HepG2 (cell line): Measurements from ENCODE around the gene FNDC10. TPM values are rescaled to one million over a fixed set of nuclear protein-coding genes. Genes with fewer than 3 reads are reported as not detected.
A peak's percentile ranks its signal among the peaks of the same experiment; 100 is the strongest.

ENCODE experiments used
- ATAC-seq: fragments of 200-7000 bp; cut with Tn5 transposase; 3 replicates; pipeline ENCODE4 v1.9.1; 2020; ENCODE audit warnings: mild to moderate bottlenecking, moderate library complexity
- BruUV-seq: library from RNA; stranded (reverse); fragments of 400-500 nt; replicated peaks from 2 replicates; lab custom pipeline; 2021; lab: Mats Ljungman, UMichigan
- CTCF ChIA-PET: fragments of 300-600 bp; formaldehyde crosslinking; extraction: SDS; loops from one replicate; lab custom pipeline; 2021; ENCODE audit warnings: low total read pairs, inconsistent platforms, low intra/inter-chr PET ratio; lab: Yijun Ruan, JAX
- POLR2A ChIA-PET: fragments of 350-600 bp; sonication (Branson Sonifier 250); formaldehyde crosslinking; loops from one replicate; lab custom pipeline; 2020; ENCODE audit warnings: antibody characterized with exemption, inconsistent platforms; lab: Yijun Ruan, JAX
- DNase-seq: peaks from one replicate; pipeline ENCODE4 v3.0.0-alpha.2; 2015; ENCODE audit warnings: low spot score
- FAIRE-seq: peaks from 3 replicates; lab custom pipeline; 2011; peaks lifted over from hg19 to GRCh38; lab: Jason Lieb, UNC
- H2AFZ ChIP-seq: one replicate; pipeline ENCODE4 v1.6.1; 2011; ENCODE audit warnings: low read length, inconsistent platforms
- H3K27ac ChIP-seq: fragments of 300-600 bp; 3 replicates; pipeline ENCODE4 v1.8.0; 2011; ENCODE audit warnings: mixed run types, mild to moderate bottlenecking, mixed read lengths, low read length, inconsistent platforms; ENCODE audit not compliant: insufficient read depth; ENCODE audit errors: extremely low read length
- H3K27me3 ChIP-seq, 2 experiments: fragments of 200-600 bp in 1 of 2; 2 replicates in 1 of 2; 3 replicates in 1 of 2; pipeline versions ENCODE4 v1.6.0 to v1.8.0; 2011; ENCODE audit warnings: low read length in 2 of 2, mild to moderate bottlenecking in 2 of 2, moderate library complexity in 2 of 2, inconsistent platforms in 1 of 2; ENCODE audit not compliant: insufficient read depth in 2 of 2, control insufficient read depth in 1 of 2
- H3K36me3 ChIP-seq, 2 experiments: fragments of 200-600 bp in 1 of 2; replicated peaks in 1 of 2; 2 replicates in 1 of 2; 3 replicates in 1 of 2; pipeline versions ENCODE4 v1.5.1 to v1.8.0; 2011; ENCODE audit warnings: low read length in 2 of 2, inconsistent platforms in 1 of 2; ENCODE audit not compliant: insufficient read depth in 2 of 2, control insufficient read depth in 1 of 2
- H3K4me1 ChIP-seq: 2 replicates; pipeline ENCODE4 v1.5.1; 2012; ENCODE audit warnings: low read length, inconsistent platforms; ENCODE audit not compliant: insufficient read depth
- H3K4me2 ChIP-seq: 2 replicates; pipeline ENCODE4 v1.6.0; 2011; ENCODE audit warnings: low read depth, low read length, inconsistent platforms
- H3K4me3 ChIP-seq, 3 experiments: fragments of 200-600 bp in 1 of 3; sonication (generic), shearing (Covaris generic) in 1 of 3; replicated peaks in 1 of 3; 2 replicates each; pipeline ENCODE4 v1.5.1; 2011 to 2016; ENCODE audit warnings: low read length in 3 of 3, inconsistent platforms in 2 of 3, low read depth in 2 of 3, mild to moderate bottlenecking in 2 of 3, control low read depth in 1 of 3, mixed read lengths in 1 of 3; ENCODE audit not compliant: insufficient read depth in 1 of 3
- H3K79me2 ChIP-seq: one replicate; pipeline ENCODE4 v1.6.1; 2011; ENCODE audit warnings: low read length, inconsistent platforms; ENCODE audit not compliant: insufficient read depth
- H3K9ac ChIP-seq: 2 replicates; pipeline ENCODE4 v1.6.0; 2011; ENCODE audit warnings: mild to moderate bottlenecking, low read depth, low read length, inconsistent platforms; ENCODE audit not compliant: insufficient read depth
- H3K9me3 ChIP-seq: 2 replicates; pipeline ENCODE4 v1.5.1; 2012; ENCODE audit warnings: mild to moderate bottlenecking, low read length
- H4K20me1 ChIP-seq: 2 replicates; pipeline ENCODE4 v1.6.0; 2011; ENCODE audit warnings: inconsistent platforms, mild to moderate bottlenecking, low read length, moderate library complexity; ENCODE audit not compliant: insufficient read depth
- ATF7-NPFF ChIP-seq: sonication (generic); formaldehyde crosslinking; IDR thresholded peaks from 2 replicates; pipeline ENCODE4 v1.8.1; 2023; ENCODE audit warnings: mild to moderate bottlenecking, low read depth, missing genetic modification reagents, moderate library complexity
- PAWR ChIP-seq: sonication (generic); formaldehyde crosslinking; IDR thresholded peaks from 2 replicates; pipeline ENCODE4 v1.4.0; 2020; ENCODE audit warnings: missing genetic modification reagents, mild to moderate bottlenecking, borderline replicate concordance
- ZNF574 ChIP-seq: sonication (generic); formaldehyde crosslinking; IDR thresholded peaks from 2 replicates; pipeline ENCODE4 v1.4.0; 2020; ENCODE audit warnings: missing genetic modification reagents
- ZSCAN25 ChIP-seq: sonication (generic); formaldehyde crosslinking; IDR thresholded peaks from 2 replicates; pipeline ENCODE4 v1.8.0; 2022; ENCODE audit warnings: mild to moderate bottlenecking, missing genetic modification reagents
- WGBS: methylation state at CpG from one replicate; pipeline ENCODE4 v1.1.6; 2017; ENCODE audit warnings: low lambda C conversion rate; 5-methylcytosine and 5-hydroxymethylcytosine counted together
- in situ Hi-C: cut with HindIII; loops from 2 replicates; pipeline ENCODE4 v1.10.0; 2017; ENCODE audit warnings: low pct_unique_long_range_greater_than_20kb; ENCODE audit not compliant: extremely low pct_ligation_motif_present
- intact Hi-C: fragments of 100-400 bp; cut with micrococcal nuclease; formaldehyde crosslinking; loops from one replicate; pipeline ENCODE4 v1.10.0; 2022; ENCODE audit not compliant: unreplicated experiment
- polyA plus RNA-seq, 8 experiments: library from polyadenylated mRNA; depleted of rRNA in 3 of 8; stranded (reverse) in 7 of 8; unstranded in 1 of 8; fragments of >200 nt; fragmentation: Illumina TruSeq in 4 of 8; extraction: Trizol in 4 of 8; gene quantifications; 2 replicates each; pipeline versions ENCODE4 v1.2.1 to v1.2.3, GENCODE V29; 2011 to 2016; ENCODE audit warnings: low read depth in 4 of 8, missing spikeins in 1 of 8, mixed read lengths in 1 of 8; ENCODE audit not compliant: insufficient read depth in 1 of 8
- total RNA-seq, 5 experiments: library from RNA; depleted of rRNA; stranded (reverse); fragments of >200 nt; fragmentation: Illumina TruSeq; extraction: Trizol; gene quantifications; 2 replicates each; pipeline ENCODE4 v1.2.3, GENCODE V29; 2016; ENCODE audit warnings: low read depth in 1 of 5

Gene FNDC10
- total and polyA plus RNA-seq, 2 of the 13 experiments (the other 11 are each of a cell fraction or from before 2014, with no cell fraction given) = 2.2 to 2.5 TPM

GRCh38 chr1:1602304-1602967 lies 2.5 kb upstream of the FNDC10 start:
- Histone ChIP-seq H3K79me2 (no peaks in the 10 kb centered on the region), H3K4me2 (peak overlapping the region; percentile 36; the same call in 1 of the 2 replicates), H3K4me3 (peak overlapping the region in 1 of 3 experiments; percentile 10; a peak in 1 of 6 replicates), H3K36me3 (no peaks in the 10 kb centered on the region), H4K20me1 (no peaks in the 10 kb centered on the region), H3K27me3 (peaks cover 1 to 9% of the 10 kb centered on the region in 2 experiments; a peak in 2 of 5 replicates), H2AFZ (no peak overlapping the region), H3K4me1 (peaks cover 47% of the 10 kb centered on the region), H3K9ac (no peak overlapping the region), H3K9me3 (no peaks in the 10 kb centered on the region), H3K27ac (no peak overlapping the region)
- ChIA-PET POLR2A (interaction anchor here (1.1 kb wide), 1 partner anchor 11 kb away, joined by 3 read pairs; no protein-coding TSS in a partner anchor), CTCF (no interaction called here)
- intact Hi-C loops (no loop called here), in situ Hi-C loops (no loop called here)
- DNase-seq (no peak), ATAC-seq (peak; percentile 3; the same call in 2 of the 3 replicates), FAIRE-seq (no peak)
- 0 out of 2 replicates have a peak, but pooled peaks have one; percentile 54 for TF ChIP-seq ZSCAN25 (CRISPR knock-in tag)
- no peak for TF ChIP-seq ZNF574 (CRISPR knock-in tag)
- TF ChIP-seq PAWR = no peak
- no peak for TF ChIP-seq ATF7-NPFF (CRISPR knock-in tag)
- BruUV-seq = no TSS peak
- 24% methylated on average over 18 of the region's 18 CpGs for WGBS
